Measurements from ENCODE around the gene HLA-DQA1.
A peak's percentile ranks its signal among the peaks of the same experiment; 100 is the strongest.

DNA sequence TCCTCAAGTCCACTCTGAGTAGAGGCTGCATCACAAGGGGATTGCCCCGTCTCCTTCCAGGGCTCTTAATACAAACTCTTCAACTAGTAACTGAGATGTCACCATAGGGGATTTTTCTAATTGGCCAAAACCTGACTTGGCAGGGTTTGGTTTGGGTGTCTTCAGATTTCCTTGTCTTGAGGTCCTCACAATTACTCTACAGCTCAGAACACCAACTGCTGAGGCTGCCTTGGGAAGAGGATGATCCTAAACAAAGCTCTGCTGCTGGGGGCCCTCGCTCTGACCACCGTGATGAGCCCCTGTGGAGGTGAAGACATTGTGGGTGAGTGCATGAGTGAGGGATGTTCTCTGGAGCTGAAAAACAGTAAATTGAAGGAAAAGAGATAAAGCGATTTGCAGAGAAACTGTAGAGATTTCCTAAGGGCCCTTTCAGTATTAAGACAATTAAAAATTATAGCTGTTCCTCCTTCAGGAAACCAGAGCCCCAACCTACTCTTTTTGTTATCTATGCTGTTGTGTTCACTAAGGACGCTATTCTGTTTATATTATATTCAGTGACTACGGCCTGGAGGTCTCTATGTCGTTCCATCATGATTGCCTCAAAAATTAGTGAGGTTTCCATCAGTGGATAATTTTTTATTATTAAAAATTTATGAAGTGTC lies at the start of gene HLA-DQA1:
- TF ChIP-seq EP300 (IDR thresholded peaks at IDR 0.05) (no peak), POLR2AphosphoS5 (IDR thresholded peaks at IDR 0.05) (peak in 1 of 3 donors; percentile 15), POLR2A (IDR thresholded peaks at IDR 0.05) (no peak)
- TF ChIP-seq, protein P1, sequence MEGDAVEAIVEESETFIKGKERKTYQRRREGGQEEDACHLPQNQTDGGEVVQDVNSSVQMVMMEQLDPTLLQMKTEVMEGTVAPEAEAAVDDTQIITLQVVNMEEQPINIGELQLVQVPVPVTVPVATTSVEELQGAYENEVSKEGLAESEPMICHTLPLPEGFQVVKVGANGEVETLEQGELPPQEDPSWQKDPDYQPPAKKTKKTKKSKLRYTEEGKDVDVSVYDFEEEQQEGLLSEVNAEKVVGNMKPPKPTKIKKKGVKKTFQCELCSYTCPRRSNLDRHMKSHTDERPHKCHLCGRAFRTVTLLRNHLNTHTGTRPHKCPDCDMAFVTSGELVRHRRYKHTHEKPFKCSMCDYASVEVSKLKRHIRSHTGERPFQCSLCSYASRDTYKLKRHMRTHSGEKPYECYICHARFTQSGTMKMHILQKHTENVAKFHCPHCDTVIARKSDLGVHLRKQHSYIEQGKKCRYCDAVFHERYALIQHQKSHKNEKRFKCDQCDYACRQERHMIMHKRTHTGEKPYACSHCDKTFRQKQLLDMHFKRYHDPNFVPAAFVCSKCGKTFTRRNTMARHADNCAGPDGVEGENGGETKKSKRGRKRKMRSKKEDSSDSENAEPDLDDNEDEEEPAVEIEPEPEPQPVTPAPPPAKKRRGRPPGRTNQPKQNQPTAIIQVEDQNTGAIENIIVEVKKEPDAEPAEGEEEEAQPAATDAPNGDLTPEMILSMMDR (IDR thresholded peaks at IDR 0.05), result no peak

All from stomach (tissue), 4 donors.